IMR-90 (cell line): Measurements from ENCODE around the gene POU2F1. TPM values are rescaled to one million over a fixed set of nuclear protein-coding genes. Genes with fewer than 3 reads are reported as not detected.

Experiments used
- ATAC-seq: fragments of 200-7000 bp; cut with Tn5 transposase; 2 replicates; pipeline ENCODE4 v1.9.1; 2020; ENCODE audit warnings: low read depth, mild to moderate bottlenecking, moderate library complexity
- BruUV-seq: library from RNA; stranded (reverse); fragments of 400-500 nt; replicated peaks from 2 replicates; lab custom pipeline; 2021; lab: Mats Ljungman, UMichigan
- CTCF ChIA-PET: fragments of 300-600 bp; formaldehyde crosslinking; extraction: SDS; loops from one replicate; lab custom pipeline; 2021; ENCODE audit warnings: antibody characterized with exemption; lab: Yijun Ruan, JAX
- POLR2A ChIA-PET: fragments of 300-600 bp; sonication (Branson Sonifier 250); formaldehyde crosslinking; loops from one replicate; lab custom pipeline; 2022; ENCODE audit warnings: antibody characterized with exemption; ENCODE audit not compliant: unreplicated experiment; lab: Charles Lee
- DNase-seq: peaks from one replicate; pipeline ENCODE4 v3.0.0; 2013
- H2AFZ ChIP-seq: replicated peaks from 2 replicates; pipeline ENCODE3; 2013; ENCODE audit warnings: low read length, mild to moderate bottlenecking; ENCODE audit not compliant: poor library complexity
- H2AK5ac ChIP-seq: 2 replicates; pipeline ENCODE4 v1.6.1; 2013; ENCODE audit warnings: low read depth, low read length, inconsistent platforms
- H2AK9ac ChIP-seq: replicated peaks from 2 replicates; pipeline ENCODE3; 2013; ENCODE audit warnings: mild to moderate bottlenecking, low read depth, low read length, moderate library complexity; ENCODE audit not compliant: poor library complexity
- H2BK120ac ChIP-seq: 2 replicates; pipeline ENCODE4 v1.6.1; 2013; ENCODE audit warnings: low read depth, low read length, inconsistent platforms
- H2BK15ac ChIP-seq: 3 replicates; pipeline ENCODE4 v1.6.1; 2013; ENCODE audit warnings: low read depth, low read length, inconsistent platforms
- H2BK20ac ChIP-seq: 2 replicates; pipeline ENCODE4 v1.6.1; 2013; ENCODE audit warnings: low read depth, mild to moderate bottlenecking, inconsistent platforms, low read length, moderate library complexity
- H2BK5ac ChIP-seq: 2 replicates; pipeline ENCODE4 v1.6.1; 2013; ENCODE audit warnings: mild to moderate bottlenecking, low read depth, low read length, inconsistent platforms; ENCODE audit not compliant: poor library complexity, severe bottlenecking
- H3K14ac ChIP-seq: replicated peaks from 2 replicates; pipeline ENCODE4 v1.6.1; 2013; ENCODE audit warnings: low read depth, low read length, inconsistent platforms
- H3K18ac ChIP-seq: 2 replicates; pipeline ENCODE4 v1.6.1; 2013; ENCODE audit warnings: low read depth, low read length, control low read depth
- H3K23ac ChIP-seq: 2 replicates; pipeline ENCODE4 v1.6.1; 2013; ENCODE audit warnings: low read depth, low read length, inconsistent platforms
- H3K27ac ChIP-seq: 2 replicates; pipeline ENCODE4 v1.5.1; 2013; ENCODE audit warnings: mild to moderate bottlenecking, control low read depth, low read length; ENCODE audit not compliant: insufficient read depth
- H3K27me3 ChIP-seq: 2 replicates; pipeline ENCODE4 v1.6.1; 2013; ENCODE audit warnings: low read length; ENCODE audit not compliant: control insufficient read depth, insufficient read depth
- H3K36me3 ChIP-seq: 2 replicates; pipeline ENCODE4 v1.6.1; 2013; ENCODE audit warnings: low read length, mixed read lengths; ENCODE audit not compliant: control insufficient read depth, insufficient read depth
- H3K4ac ChIP-seq: 2 replicates; pipeline ENCODE4 v1.6.1; 2013; ENCODE audit warnings: low read depth, low read length, inconsistent platforms
- H3K4me1 ChIP-seq: 2 replicates; pipeline ENCODE4 v1.6.1; 2013; ENCODE audit warnings: low read length, mixed read lengths; ENCODE audit not compliant: control insufficient read depth, insufficient read depth
- H3K4me2 ChIP-seq: 2 replicates; pipeline ENCODE4 v1.6.1; 2013; ENCODE audit warnings: low read depth, mild to moderate bottlenecking, control low read depth, low read length, moderate library complexity
- H3K4me3 ChIP-seq: 2 replicates; pipeline ENCODE4 v1.5.1; 2013; ENCODE audit warnings: low read depth, mild to moderate bottlenecking, control low read depth, low read length, moderate library complexity; ENCODE audit not compliant: insufficient read depth
- H3K56ac ChIP-seq: 2 replicates; pipeline ENCODE4 v1.6.1; 2013; ENCODE audit warnings: low read length, inconsistent platforms; ENCODE audit not compliant: insufficient read depth; ENCODE audit errors: extremely low read depth
- H3K79me1 ChIP-seq, 2 experiments: 2 replicates each; pipeline ENCODE4 v1.6.1; 2013; ENCODE audit warnings: low read length in 2 of 2, inconsistent platforms in 1 of 2, low read depth in 1 of 2
- H3K9ac ChIP-seq: 2 replicates; pipeline ENCODE4 v1.6.1; 2013; ENCODE audit warnings: low read depth, low read length, control low read depth
- H3K9me1 ChIP-seq: 2 replicates; pipeline ENCODE4 v1.6.1; 2013; ENCODE audit warnings: low read length, inconsistent platforms; ENCODE audit not compliant: insufficient read depth
- H3K9me3 ChIP-seq: 2 replicates; pipeline ENCODE4 v1.6.1; 2013; ENCODE audit warnings: low read length; ENCODE audit not compliant: control insufficient read depth, insufficient read depth
- H4K20me1 ChIP-seq: 2 replicates; pipeline ENCODE4 v1.6.1; 2013; ENCODE audit warnings: low read length, inconsistent platforms; ENCODE audit not compliant: insufficient read depth
- H4K5ac ChIP-seq: 2 replicates; pipeline ENCODE4 v1.6.1; 2013; ENCODE audit warnings: mild to moderate bottlenecking, low read depth, low read length, control low read depth
- H4K8ac ChIP-seq, 2 experiments: 2 replicates each; pipeline ENCODE4 v1.6.1; 2013; ENCODE audit warnings: low read depth in 2 of 2, low read length in 2 of 2, control low read depth in 1 of 2, inconsistent platforms in 1 of 2
- H4K91ac ChIP-seq: 2 replicates; pipeline ENCODE4 v1.6.1; 2013; ENCODE audit warnings: low read depth, low read length, inconsistent platforms; ENCODE audit not compliant: insufficient read depth
- BHLHE40 ChIP-seq: fragments of 150-350 bp; IDR thresholded peaks from 2 replicates; pipeline ENCODE4 v1.6.1; 2016; ENCODE audit warnings: mild to moderate bottlenecking, low read depth, low read length
- CHD1 ChIP-seq: IDR thresholded peaks from 2 replicates; pipeline ENCODE4 v1.6.1; 2012; ENCODE audit warnings: low read depth, low read length, improper control_type of control experiment
- FOS ChIP-seq: fragments of 150-350 bp; IDR thresholded peaks from 2 replicates; pipeline ENCODE4 v1.6.1; 2016; ENCODE audit warnings: low read depth, low read length
- MAFK ChIP-seq: IDR thresholded peaks from 2 replicates; pipeline ENCODE4 v1.6.1; 2012; ENCODE audit warnings: low read depth, low read length, improper control_type of control experiment
- MXI1 ChIP-seq: IDR thresholded peaks from 2 replicates; pipeline ENCODE4 v1.6.1; 2012; ENCODE audit warnings: low read depth, mild to moderate bottlenecking, low read length, moderate library complexity, borderline replicate concordance
- POLR2A ChIP-seq: IDR thresholded peaks from 2 replicates; pipeline ENCODE4 v1.6.1; 2012; ENCODE audit warnings: mild to moderate bottlenecking, low read depth, low read length
- RAD21 ChIP-seq: IDR thresholded peaks from 2 replicates; pipeline ENCODE4 v1.6.1; 2012; ENCODE audit warnings: low read length, improper control_type of control experiment
- RCOR1 ChIP-seq: IDR thresholded peaks from 2 replicates; pipeline ENCODE4 v1.6.1; 2012; ENCODE audit warnings: mild to moderate bottlenecking, low read length, improper control_type of control experiment; ENCODE audit not compliant: insufficient replicate concordance
- RFX5 ChIP-seq: IDR thresholded peaks from 2 replicates; pipeline ENCODE4 v1.8.0; 2012; ENCODE audit warnings: low read depth, mild to moderate bottlenecking, low read length, moderate library complexity
- SMC3 ChIP-seq: fragments of 150-350 bp; IDR thresholded peaks from 2 replicates; pipeline ENCODE4 v1.6.1; 2016; ENCODE audit warnings: low read depth, mild to moderate bottlenecking, antibody characterized with exemption, low read length, moderate library complexity
- WGBS, 2 experiments: methylation state at CpG; one replicate each; pipeline versions ENCODE4 v1.1.5 to v1.1.7; 2013; ENCODE audit warnings: missing lambda C conversion rate in 2 of 2; ENCODE audit not compliant: insufficient read length in 1 of 2; ENCODE audit errors: extremely low coverage in 2 of 2; 5-methylcytosine and 5-hydroxymethylcytosine counted together
- dilution Hi-C: fragments of 300-500 bp; cut with HindIII; formaldehyde crosslinking; loops from one replicate; pipeline ENCODE4 v1.14.3; 2018; ENCODE audit warnings: low sequenced_read_pairs; ENCODE audit not compliant: unreplicated experiment
- in situ Hi-C: fragments of 300-500 bp; cut with MboI; formaldehyde crosslinking; loops from 3 replicates; pipeline ENCODE4 v1.14.3; 2019; ENCODE audit warnings: low sequenced_read_pairs, inconsistent platforms, mixed read lengths
- intact Hi-C: fragments of 100-400 bp; cut with micrococcal nuclease; formaldehyde crosslinking; loops from 2 replicates; pipeline ENCODE4 v1.10.0; 2022
- polyA plus RNA-seq, 3 experiments: library from polyadenylated mRNA; depleted of rRNA; stranded (reverse); fragments of >200 nt; gene quantifications; 2 replicates each; pipeline ENCODE4 v1.2.3, GENCODE V29; 2012; ENCODE audit warnings: low replicate concordance in 1 of 3
- total RNA-seq: library from RNA; depleted of rRNA; stranded (reverse); fragments of >200 nt; gene quantifications from 2 replicates; pipeline ENCODE4 v1.2.3, GENCODE V29; 2012
- TF ChIP-seq, protein P1 (sequence below): fragments of 150-350 bp; IDR thresholded peaks from 2 replicates; pipeline ENCODE4 v1.6.1; 2016; ENCODE audit warnings: low read depth, mild to moderate bottlenecking, low read length, moderate library complexity, borderline replicate concordance

The POU2F1 gene
- total and polyA plus RNA-seq, 2 of the 4 experiments (the other 2 are of a cell fraction), result 1.2 to 3.4 TPM

- H3K56ac ChIP-seq, result no peak overlapping the region
- DNase-seq, result no peak
- CTCF ChIA-PET, result no interaction called here
- dilution Hi-C loops (no loop called here), intact Hi-C loops (no loop called here), in situ Hi-C loops (no loop called here)
- H3K18ac ChIP-seq, result no peak overlapping the region
- no peak overlapping the region; the same call in 1 of the 2 replicates for H3K4me2 ChIP-seq
- no peaks in the 10 kb centered on the region for H3K79me1 ChIP-seq
- H3K27me3 ChIP-seq, result peaks cover 5% of the 10 kb centered on the region; the same call in 1 of the 2 replicates
- BruUV-seq, result no TSS peak
- WGBS, 2 experiments, result 0% methylated on average over 1 of the region's 5 CpGs; no CpG with 5 or more reads in 1 of the 2 experiments
- no peak overlapping the region for H3K23ac ChIP-seq
- no peaks in the 10 kb centered on the region for H3K36me3 ChIP-seq
- no peak overlapping the region for H2AFZ ChIP-seq
- H2BK5ac ChIP-seq, result no peak overlapping the region
- TF ChIP-seq, protein P1, sequence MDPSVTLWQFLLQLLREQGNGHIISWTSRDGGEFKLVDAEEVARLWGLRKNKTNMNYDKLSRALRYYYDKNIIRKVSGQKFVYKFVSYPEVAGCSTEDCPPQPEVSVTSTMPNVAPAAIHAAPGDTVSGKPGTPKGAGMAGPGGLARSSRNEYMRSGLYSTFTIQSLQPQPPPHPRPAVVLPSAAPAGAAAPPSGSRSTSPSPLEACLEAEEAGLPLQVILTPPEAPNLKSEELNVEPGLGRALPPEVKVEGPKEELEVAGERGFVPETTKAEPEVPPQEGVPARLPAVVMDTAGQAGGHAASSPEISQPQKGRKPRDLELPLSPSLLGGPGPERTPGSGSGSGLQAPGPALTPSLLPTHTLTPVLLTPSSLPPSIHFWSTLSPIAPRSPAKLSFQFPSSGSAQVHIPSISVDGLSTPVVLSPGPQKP, result no peak
- TF ChIP-seq FOS, result no peak
- TF ChIP-seq RAD21, result no peak
- no peak for TF ChIP-seq RFX5
- TF ChIP-seq BHLHE40, result no peak
- no peak for TF ChIP-seq MXI1
- TF ChIP-seq MAFK, result no peak
- TF ChIP-seq SMC3, result no peak
- TF ChIP-seq RCOR1, result no peak
- TF ChIP-seq CHD1, result no peak
- no peak for TF ChIP-seq POLR2A
- ATAC-seq, result no peak
- no peak overlapping the region for H2BK15ac ChIP-seq
- H3K4ac ChIP-seq, result no peak overlapping the region
- no peak overlapping the region for H2BK20ac ChIP-seq
- no peak overlapping the region for H3K14ac ChIP-seq
- no peaks in the 10 kb centered on the region for H3K9me3 ChIP-seq
- no peaks in the 10 kb centered on the region for H3K4me1 ChIP-seq
- H4K8ac ChIP-seq, result no peak overlapping the region
- no peak overlapping the region for H3K27ac ChIP-seq
- POLR2A ChIA-PET, result interaction anchor here (0.7 kb wide), 1 partner anchor 23 kb away, joined by 9 read pairs; no protein-coding TSS in a partner anchor
- no peak overlapping the region for H3K9ac ChIP-seq
- H2AK5ac ChIP-seq, result no peak overlapping the region
- no peak overlapping the region for H4K5ac ChIP-seq
- no peak overlapping the region for H2BK120ac ChIP-seq
- no peak overlapping the region for H3K4me3 ChIP-seq
- H4K20me1 ChIP-seq, result no peaks in the 10 kb centered on the region
- no peak overlapping the region for H2AK9ac ChIP-seq
- H4K91ac ChIP-seq, result no peak overlapping the region
- H3K9me1 ChIP-seq, result no peaks in the 10 kb centered on the region
Measured at GRCh38 chr1:167173516-167174184, 47.0 kb upstream of the POU2F1 start.
